T-helper 1 cell treated with Interleukin-12 subunit alpha and Interleukin-12 subunit beta and Interleukin-4 antibody, amounts not matched to agents 30 μg/mL and 1 μg/mL, for 36 hours (primary cell): ENCODE results near the gene CCDC97.

Experiments
- H3K27ac Mint-ChIP-seq: one replicate; pipeline ENCODE4 v1.8.0; 2021; ENCODE audit warnings: mild to moderate bottlenecking, mixed read lengths
- H3K27me3 Mint-ChIP-seq: one replicate; pipeline ENCODE4 v1.8.0; 2021; ENCODE audit warnings: low read depth, mixed read lengths
- H3K36me3 Mint-ChIP-seq: one replicate; pipeline ENCODE4 v1.8.0; 2021; ENCODE audit warnings: low read depth, mixed read lengths
- H3K4me1 Mint-ChIP-seq: one replicate; pipeline ENCODE4 v1.8.0; 2021; ENCODE audit warnings: low read depth, mixed read lengths
- H3K4me3 Mint-ChIP-seq: one replicate; pipeline ENCODE4 v1.8.0; 2021; ENCODE audit warnings: mild to moderate bottlenecking, moderate library complexity, mixed read lengths
- H3K9me3 Mint-ChIP-seq: one replicate; pipeline ENCODE4 v1.8.0; 2021; ENCODE audit warnings: mixed read lengths

Gene CCDC97

GRCh38 chr19:41310033-41310831, at the start of gene CCDC97:
CCDC97 (plus strand) TSS chr19:41310172; CDS start chr19:41310311, 139 bp downstream.
- no peaks in the 10 kb centered on the region for H3K9me3 Mint-ChIP-seq
- peak within 1 kb of the TSS; percentile 93 for H3K27ac Mint-ChIP-seq
- H3K4me3 Mint-ChIP-seq = peak within 1 kb of the TSS; percentile 98
- peaks cover 41% of the 10 kb centered on the region for H3K36me3 Mint-ChIP-seq
- H3K4me1 Mint-ChIP-seq = peaks cover 53% of the 10 kb centered on the region
- no peaks in the 10 kb centered on the region for H3K27me3 Mint-ChIP-seq

GRCh38 chr19:41261474-41262190, 48.3 kb upstream of the CCDC97 start:
- Mint-ChIP-seq H3K4me1 (peaks cover 29% of the 10 kb centered on the region), H3K27ac (peak overlapping the region; percentile 99), H3K4me3 (peak overlapping the region; percentile 96), H3K27me3 (peaks cover 1% of the 10 kb centered on the region), H3K9me3 (no peaks in the 10 kb centered on the region), H3K36me3 (peaks cover 17% of the 10 kb centered on the region)

GRCh38 chr19:41263042-41263849, 46.7 kb upstream of the CCDC97 start:
- Mint-ChIP-seq H3K27ac (peak overlapping the region; percentile 99), H3K27me3 (no peaks in the 10 kb centered on the region), H3K4me3 (peak overlapping the region; percentile 96), H3K9me3 (no peaks in the 10 kb centered on the region), H3K4me1 (peaks cover 44% of the 10 kb centered on the region), H3K36me3 (peaks cover 28% of the 10 kb centered on the region)

DNA sequence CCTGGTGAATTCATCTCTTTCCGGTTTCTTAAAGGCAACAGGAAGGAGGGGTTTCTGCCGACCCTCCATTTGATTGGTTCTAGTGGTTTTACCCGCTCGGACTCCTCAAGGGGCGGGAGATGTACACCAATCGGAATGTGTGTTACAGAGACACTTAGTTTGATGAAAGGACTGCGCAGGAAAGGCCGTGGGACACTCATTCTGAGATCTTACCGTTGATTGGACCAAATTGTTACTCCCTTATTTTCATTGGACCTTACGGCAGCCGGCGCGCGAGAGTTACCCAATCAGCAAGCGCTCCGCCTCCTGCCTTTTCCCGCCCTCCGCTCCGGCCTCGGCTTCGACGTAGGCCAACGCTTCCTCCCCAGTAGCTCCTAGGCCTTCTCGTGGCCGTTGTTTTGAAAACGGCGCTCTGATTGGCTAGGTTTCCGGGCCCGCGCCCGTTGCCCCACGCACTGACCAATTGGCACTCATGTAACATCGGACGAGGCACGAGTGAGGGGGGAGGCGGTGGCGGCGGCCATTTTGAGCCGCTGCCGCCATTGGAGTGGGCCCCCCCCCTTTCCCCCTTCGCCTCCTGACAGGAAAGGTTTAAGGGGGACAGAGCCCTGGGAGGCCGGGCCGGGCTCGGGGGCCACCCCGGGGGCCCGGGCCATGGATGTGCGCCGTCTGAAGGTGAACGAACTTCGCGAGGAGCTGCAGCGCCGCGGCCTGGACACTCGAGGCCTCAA, 46.0 kb upstream of the CCDC97 start, which contains the start of gene HNRNPUL1:
HNRNPUL1 (plus strand) TSS at position 523 of the 731 bp plus-strand sequence; CDS start at position 655, 132 bp downstream.
- H3K4me3 Mint-ChIP-seq = peak within 1 kb of the TSS; percentile 96
- H3K4me1 Mint-ChIP-seq = peaks cover 44% of the 10 kb centered on the region
- peaks cover 32% of the 10 kb centered on the region for H3K36me3 Mint-ChIP-seq
- H3K9me3 Mint-ChIP-seq = no peaks in the 10 kb centered on the region
- peak within 1 kb of the TSS; percentile 99 for H3K27ac Mint-ChIP-seq
- no peaks in the 10 kb centered on the region for H3K27me3 Mint-ChIP-seq

DNA sequence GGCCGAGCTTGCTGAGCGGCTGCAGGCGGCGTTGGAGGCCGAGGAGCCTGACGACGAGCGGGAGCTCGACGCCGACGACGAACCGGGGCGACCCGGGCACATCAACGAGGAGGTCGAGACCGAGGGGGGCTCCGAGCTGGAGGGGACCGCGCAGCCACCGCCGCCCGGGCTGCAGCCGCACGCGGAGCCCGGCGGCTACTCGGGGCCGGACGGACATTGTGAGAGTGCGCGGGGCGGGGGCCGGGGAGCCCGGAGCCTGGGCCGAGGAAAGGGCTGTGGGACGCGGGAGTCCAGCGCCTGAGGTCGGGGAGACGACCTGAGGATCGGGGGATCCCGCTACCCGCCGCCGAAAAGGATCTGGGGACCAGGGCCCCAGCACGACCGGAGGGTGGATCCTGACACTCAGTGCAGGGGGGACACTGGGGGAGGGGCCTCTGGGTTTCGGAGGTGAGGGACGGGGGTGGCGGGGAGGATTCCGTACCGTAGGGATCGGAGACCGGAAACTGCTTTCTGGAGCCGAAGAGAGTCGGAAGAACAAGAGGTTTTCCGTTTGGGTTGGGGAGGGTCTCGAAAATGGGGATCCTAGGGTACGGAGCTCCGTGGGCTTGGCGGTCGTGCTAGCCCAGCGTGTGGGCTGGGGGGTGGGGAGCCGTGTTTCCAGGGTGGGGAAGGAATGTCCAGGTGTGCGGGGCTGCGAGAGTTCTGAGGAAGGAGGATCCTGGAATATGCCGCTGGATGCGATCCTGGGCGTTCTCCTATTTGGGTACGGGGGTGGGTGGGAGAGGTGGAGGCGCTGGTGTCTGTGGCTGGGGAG, 45.2 kb upstream of the CCDC97 start:
- Mint-ChIP-seq H3K4me3 (peak overlapping the region; percentile 96), H3K4me1 (peaks cover 44% of the 10 kb centered on the region), H3K27me3 (no peaks in the 10 kb centered on the region), H3K36me3 (peaks cover 35% of the 10 kb centered on the region), H3K27ac (peak overlapping the region; percentile 99), H3K9me3 (no peaks in the 10 kb centered on the region)

DNA sequence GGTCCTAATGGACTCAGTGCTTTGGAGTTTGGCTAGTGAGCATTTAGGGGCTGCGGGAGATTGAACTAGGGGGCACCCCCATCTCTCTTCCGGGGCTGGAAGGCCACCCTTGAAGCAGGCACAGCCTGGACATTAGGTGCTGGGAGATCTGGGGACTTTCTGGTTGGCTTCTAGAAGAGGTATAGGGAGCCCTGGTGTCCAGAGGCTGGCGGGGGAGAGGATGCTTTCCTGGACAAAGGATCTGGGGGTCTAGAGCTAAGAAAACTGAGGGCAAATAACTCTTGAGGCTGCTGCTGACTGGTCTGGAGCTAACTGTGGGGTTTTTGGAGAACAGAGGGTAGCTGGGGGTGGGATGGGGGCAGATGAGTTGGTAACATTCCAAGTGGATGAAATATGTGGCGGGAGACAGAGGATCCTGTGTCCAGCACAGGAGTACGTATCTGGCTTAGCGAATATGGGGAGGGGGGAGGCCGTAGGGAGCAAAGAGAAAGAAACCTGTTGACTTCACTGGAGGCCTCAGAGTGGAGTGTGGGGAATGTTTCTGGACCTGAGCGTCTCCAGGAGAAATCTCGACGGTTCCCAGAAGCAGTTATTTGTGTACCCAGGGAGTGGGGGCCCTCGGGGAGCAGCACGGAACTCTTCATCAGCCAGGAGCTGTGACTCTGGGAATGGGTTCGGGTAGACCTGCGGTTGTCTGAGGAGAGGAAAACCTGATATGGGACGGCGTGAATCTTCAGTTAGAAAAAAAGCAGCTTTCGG, 44.4 kb upstream of the CCDC97 start:
- H3K27ac Mint-ChIP-seq = peak overlapping the region; percentile 93
- H3K9me3 Mint-ChIP-seq = no peaks in the 10 kb centered on the region
- H3K36me3 Mint-ChIP-seq = peaks cover 37% of the 10 kb centered on the region
- peaks cover 44% of the 10 kb centered on the region for H3K4me1 Mint-ChIP-seq
- no peaks in the 10 kb centered on the region for H3K27me3 Mint-ChIP-seq
- peak overlapping the region; percentile 96 for H3K4me3 Mint-ChIP-seq

DNA sequence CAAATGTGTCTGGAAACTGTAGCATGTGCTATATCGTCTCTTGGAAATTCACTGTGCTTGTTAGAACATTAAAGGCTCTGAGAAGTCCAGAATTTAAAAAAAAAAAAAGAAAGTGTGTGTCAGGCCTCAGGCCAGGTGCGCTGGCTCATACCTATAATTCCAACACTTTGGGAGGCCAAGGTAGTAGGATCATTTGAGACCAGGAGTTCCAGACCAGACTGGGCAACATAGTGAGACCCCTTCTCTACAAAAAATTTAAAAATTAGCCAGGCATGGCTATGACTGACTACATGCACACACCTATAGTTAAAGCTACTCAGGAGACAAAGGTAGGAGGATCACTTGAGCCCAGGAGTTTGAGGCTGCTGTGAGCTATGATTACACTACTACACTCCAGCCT, 40.9 kb upstream of the CCDC97 start:
- Mint-ChIP-seq H3K27me3 (no peaks in the 10 kb centered on the region), H3K27ac (no peak overlapping the region), H3K4me1 (peaks cover 33% of the 10 kb centered on the region), H3K4me3 (no peak overlapping the region), H3K36me3 (peaks cover 64% of the 10 kb centered on the region), H3K9me3 (no peaks in the 10 kb centered on the region)

- Mint-ChIP-seq H3K27ac (no peak overlapping the region), H3K4me3 (no peak overlapping the region), H3K4me1 (peaks cover 33% of the 10 kb centered on the region), H3K36me3 (peaks cover 66% of the 10 kb centered on the region), H3K9me3 (no peaks in the 10 kb centered on the region), H3K27me3 (no peaks in the 10 kb centered on the region)
These were observed 40.4 kb upstream of the CCDC97 start for GRCh38 chr19:41269571-41269970.

DNA sequence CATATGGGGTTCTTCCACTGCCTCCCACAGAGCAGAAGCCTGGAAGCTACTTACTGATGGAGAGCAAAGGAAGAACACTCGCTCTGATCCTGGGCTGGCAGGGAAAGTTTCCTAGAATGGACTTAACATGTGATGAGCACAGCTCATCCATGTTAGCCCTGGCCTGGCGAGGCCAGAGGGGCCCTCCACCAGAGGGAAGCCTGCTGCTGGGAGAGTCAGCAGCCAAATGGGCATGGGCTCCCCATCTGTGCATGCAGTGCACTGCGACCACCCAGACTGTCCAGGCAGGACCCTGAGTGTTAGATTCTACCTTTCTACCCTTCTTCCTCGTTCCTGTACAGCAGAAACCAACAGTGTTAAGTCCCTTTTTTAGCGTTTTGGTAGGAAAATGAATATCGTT, 36.9 kb upstream of the CCDC97 start:
- Mint-ChIP-seq H3K4me3 (no peak overlapping the region), H3K4me1 (peaks cover 11% of the 10 kb centered on the region), H3K9me3 (no peaks in the 10 kb centered on the region), H3K36me3 (peaks cover 63% of the 10 kb centered on the region), H3K27ac (no peak overlapping the region), H3K27me3 (no peaks in the 10 kb centered on the region)

DNA sequence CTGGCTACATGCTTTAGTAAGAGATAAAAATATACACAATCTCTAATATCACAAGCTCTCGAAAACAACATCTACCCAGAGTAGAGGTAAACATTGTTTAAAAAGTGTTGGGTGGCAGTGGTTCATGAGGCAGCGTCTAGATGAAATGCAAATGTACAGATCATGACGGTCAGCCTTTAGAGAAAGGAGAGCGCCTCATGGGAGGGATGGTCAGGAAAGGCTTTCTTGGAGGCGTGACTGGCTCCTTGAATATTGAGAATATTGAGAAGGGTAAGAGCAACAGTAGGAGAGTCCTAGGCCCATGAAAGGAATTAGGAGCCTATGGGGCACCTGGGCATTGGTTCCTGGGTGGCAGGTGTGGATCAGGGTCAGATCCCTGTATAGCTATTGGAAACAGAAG, 35.2 kb upstream of the CCDC97 start:
- H3K27ac Mint-ChIP-seq = no peak overlapping the region
- no peak overlapping the region for H3K4me3 Mint-ChIP-seq
- no peaks in the 10 kb centered on the region for H3K27me3 Mint-ChIP-seq
- peaks cover 10% of the 10 kb centered on the region for H3K4me1 Mint-ChIP-seq
- peaks cover 70% of the 10 kb centered on the region for H3K36me3 Mint-ChIP-seq
- no peaks in the 10 kb centered on the region for H3K9me3 Mint-ChIP-seq

DNA sequence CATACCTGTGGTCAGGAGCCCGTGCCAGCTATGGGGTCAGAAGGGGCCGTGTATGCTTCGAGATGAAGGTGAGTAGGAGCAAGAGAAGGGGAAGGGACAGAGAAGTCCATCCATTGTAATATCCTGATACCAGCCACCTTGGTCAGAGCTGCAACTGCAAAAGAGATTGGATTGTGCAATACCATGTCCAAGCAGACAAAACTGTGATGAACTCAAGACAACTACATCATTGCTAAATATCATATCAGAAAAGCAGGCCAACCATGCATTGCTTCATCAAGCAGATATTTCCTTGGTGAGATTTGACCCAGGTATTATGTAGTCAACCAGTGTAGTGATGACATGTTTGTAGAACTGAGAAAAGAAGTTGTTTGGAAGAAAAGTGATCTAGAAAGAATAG, 33.7 kb upstream of the CCDC97 start:
- peaks cover 71% of the 10 kb centered on the region for H3K36me3 Mint-ChIP-seq
- H3K27me3 Mint-ChIP-seq = no peaks in the 10 kb centered on the region
- no peaks in the 10 kb centered on the region for H3K9me3 Mint-ChIP-seq
- H3K4me3 Mint-ChIP-seq = no peak overlapping the region
- peaks cover 14% of the 10 kb centered on the region for H3K4me1 Mint-ChIP-seq
- H3K27ac Mint-ChIP-seq = peak overlapping the region; percentile 31

DNA sequence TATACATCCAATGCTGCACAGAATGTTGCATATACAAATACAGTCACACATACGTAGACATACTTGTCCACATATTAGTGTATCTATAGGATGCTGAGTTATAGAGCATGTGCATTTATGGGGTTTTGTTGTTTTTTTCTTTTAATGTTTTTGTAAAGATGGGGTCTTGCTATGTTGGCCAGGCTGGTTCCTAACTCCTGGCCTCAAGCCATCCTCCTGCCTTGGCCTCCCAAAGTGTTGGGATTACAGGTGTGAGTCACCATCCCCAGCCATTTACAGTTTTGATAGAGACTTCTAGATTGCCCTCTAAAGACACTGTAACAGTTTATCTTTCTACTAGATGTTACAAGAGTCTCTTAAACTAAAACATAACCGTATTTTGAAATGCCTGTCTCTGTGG, 31.5 kb upstream of the CCDC97 start:
- peaks cover 10% of the 10 kb centered on the region for H3K4me1 Mint-ChIP-seq
- no peaks in the 10 kb centered on the region for H3K9me3 Mint-ChIP-seq
- no peaks in the 10 kb centered on the region for H3K27me3 Mint-ChIP-seq
- H3K27ac Mint-ChIP-seq = no peak overlapping the region
- H3K4me3 Mint-ChIP-seq = no peak overlapping the region
- peaks cover 59% of the 10 kb centered on the region for H3K36me3 Mint-ChIP-seq
